CD4-positive, alpha-beta T cell treated with Interleukin-17A for 1 hour (primary cell): ENCODE data around the gene KCNF1.

ENCODE experiments used
- DNase-seq: peaks from one replicate; pipeline ENCODE4 v3.0.0-alpha.2; 2020

The KCNF1 gene, protein sequence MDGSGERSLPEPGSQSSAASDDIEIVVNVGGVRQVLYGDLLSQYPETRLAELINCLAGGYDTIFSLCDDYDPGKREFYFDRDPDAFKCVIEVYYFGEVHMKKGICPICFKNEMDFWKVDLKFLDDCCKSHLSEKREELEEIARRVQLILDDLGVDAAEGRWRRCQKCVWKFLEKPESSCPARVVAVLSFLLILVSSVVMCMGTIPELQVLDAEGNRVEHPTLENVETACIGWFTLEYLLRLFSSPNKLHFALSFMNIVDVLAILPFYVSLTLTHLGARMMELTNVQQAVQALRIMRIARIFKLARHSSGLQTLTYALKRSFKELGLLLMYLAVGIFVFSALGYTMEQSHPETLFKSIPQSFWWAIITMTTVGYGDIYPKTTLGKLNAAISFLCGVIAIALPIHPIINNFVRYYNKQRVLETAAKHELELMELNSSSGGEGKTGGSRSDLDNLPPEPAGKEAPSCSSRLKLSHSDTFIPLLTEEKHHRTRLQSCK

GRCh38 chr2:10911291-10912075 lies at the start of gene KCNF1:
TSS of gene KCNF1 (plus strand) at chr2:10911934. CDS start at chr2:10912427, 493 bp downstream.
- DNase-seq = no peak

DNA sequence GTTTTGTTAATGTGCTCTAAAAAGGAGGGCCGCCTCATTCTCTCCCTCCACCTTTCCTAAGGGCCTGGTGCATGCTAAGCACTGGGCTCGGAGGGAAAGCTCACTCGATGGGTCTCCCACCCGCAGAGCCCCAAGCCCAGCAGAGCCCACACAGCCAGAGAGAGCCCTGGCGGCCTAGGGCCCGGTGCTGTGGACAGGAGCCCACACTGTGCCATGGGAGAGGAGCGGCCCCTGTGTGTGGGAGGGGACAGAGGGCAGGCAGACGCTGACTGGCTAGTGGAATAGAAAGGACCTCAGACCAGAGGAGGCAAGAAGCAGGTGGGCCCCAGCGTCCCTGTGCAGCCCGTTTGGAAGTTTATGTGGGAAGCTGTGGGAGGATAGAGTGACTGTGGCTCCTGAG lies 49.4 kb upstream of the KCNF1 start:
- no peak for DNase-seq

DNA sequence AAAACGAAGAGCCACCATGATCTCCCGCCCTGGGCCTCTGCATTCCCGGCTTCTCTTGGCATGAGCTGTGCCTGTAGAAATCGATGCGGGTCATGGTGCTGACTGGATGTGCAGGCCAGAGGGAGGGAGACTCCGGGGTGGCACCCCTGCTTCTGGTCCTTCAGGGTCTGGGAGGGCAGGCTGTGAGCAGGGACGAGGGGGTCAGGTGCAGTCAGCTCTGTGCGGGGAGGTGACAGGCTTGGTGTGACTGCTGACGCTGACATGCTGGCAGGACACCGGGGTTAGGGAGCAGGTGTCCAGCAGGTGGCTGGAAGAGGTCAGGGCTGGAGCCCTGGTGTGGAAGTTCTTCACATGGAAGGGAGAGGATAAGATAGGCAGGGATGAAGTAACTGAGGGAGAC lies 48.7 kb upstream of the KCNF1 start:
- no peak for DNase-seq

DNA sequence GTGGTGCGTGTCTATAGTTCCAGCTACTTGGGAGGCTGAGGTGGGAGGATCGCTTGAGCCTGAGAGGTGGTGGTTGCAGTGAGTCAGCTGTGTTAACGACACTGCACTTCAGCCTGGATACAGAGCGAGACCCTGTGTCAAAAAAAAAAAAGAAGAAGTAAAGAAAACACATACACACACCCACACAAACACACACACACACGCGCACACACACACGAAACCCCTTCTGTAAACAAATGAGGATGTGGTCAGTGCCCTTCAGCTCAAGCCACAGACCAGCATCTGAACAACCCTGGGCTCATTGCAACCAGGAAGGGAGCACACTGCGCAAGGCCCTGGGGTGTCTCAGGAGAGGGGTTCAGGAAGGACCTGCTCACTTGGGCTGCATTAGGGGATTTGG lies 47.9 kb upstream of the KCNF1 start:
- DNase-seq = peak; percentile 25

DNA sequence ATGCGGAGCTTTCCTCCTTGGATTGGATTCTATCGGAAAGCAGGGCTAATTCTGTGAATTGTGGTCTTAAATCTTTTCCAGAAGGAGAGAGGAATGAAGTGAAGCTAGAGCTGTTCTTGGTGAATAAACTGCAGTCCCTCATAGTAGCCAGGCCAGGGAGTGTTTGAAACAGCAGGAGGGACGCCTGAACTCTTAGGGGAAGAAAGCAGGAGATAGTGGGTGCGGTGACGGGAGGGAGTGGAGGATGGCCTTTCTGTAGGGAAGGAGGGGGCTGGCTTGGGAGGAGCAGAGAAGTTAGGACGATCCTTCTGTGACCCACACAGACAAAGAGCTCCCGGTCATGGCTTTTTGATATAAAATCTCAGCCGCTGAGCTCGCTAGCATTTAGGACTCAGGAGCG lies 47.5 kb upstream of the KCNF1 start:
- DNase-seq = no peak

DNA sequence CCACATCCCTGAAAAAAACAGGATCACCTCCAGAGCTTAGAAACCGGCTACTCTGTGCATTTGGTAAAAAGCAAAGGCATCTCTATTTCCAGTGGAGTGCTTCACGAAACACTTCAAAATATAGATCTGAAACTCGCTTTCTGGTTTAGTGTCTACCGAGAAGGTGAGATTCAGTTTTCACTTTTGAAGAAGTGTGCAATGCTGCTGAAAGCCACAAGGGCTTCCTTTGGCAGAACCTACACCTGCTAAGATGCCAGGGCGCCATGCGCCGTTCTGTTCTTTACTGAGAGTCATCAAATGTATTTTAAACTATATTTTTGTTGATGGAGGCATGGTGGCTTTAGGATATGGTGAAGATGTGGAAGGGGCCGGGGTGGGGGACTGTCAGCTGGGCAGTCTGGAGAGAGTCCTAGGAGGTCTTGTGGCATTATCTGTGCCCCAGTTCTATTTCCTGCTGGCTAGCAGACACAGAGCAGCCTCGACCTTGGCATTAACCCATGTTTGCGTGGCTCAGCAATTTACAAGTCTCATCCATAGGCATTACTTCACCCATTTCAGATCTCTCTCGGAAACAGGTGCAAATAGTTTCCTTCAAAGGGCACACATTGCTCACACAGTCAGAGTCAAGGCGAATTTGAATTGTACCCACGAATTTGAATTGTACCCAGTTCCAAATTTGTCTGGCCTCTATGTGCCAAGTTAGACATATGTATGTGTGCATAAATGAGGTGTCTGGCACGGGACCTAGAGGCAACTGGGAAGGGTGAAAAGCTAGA lies 46.7 kb upstream of the KCNF1 start:
- DNase-seq = peak; percentile 21

DNA sequence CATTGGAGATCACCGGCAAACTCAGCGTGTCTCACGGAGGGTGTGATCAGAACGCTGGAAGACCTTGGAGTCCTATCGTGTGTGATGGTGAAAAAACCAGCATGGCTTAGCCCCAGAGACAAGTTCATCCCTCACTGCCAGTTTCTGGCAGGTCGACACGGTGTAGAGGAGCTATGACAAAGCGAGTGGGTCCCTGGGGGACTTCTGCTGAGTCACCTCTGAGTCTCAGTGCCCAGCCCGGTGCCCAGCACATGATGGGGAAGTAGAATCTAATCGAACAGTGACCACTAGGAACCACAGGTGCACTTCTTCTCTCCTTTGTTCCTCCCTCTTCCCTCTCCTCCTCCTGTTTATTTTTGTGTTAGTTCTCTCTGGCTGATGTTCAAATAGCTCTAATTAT lies 45.9 kb upstream of the KCNF1 start:
- DNase-seq = no peak

DNA sequence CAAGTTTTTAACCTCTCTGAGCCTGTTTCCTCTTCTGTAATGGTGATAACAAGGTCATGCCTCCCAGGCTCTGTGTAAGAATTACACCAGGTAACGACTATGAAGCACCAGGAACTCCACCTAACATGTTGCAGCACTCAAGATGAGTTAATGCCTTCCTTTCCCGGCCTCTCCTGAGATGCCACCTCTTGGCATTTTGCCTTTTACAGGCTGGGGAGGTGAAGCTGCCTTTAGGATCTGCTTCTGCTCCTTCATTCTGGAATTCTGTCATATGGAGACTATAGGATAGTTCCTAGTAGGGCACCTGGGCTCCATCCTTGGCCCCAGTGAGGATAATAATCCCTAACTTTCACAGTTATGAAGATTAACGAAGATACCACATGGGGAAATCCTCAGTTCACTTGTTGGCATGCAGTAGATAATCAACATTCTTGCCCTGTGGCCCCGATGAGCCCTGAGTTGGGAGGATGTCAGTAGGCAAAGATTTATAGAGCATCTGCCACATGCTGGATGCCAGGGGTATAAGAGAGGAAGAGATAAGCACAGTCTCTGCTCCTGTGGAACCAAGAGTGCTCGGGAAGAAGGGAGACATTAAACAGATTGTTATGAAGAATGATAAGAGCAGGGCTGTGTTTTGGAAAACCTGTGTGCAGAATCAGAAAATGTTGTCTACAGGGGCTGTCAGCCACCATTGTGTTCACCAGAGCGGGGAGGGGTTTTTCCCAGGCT lies 43.9 kb upstream of the KCNF1 start:
- DNase-seq = no peak

DNA sequence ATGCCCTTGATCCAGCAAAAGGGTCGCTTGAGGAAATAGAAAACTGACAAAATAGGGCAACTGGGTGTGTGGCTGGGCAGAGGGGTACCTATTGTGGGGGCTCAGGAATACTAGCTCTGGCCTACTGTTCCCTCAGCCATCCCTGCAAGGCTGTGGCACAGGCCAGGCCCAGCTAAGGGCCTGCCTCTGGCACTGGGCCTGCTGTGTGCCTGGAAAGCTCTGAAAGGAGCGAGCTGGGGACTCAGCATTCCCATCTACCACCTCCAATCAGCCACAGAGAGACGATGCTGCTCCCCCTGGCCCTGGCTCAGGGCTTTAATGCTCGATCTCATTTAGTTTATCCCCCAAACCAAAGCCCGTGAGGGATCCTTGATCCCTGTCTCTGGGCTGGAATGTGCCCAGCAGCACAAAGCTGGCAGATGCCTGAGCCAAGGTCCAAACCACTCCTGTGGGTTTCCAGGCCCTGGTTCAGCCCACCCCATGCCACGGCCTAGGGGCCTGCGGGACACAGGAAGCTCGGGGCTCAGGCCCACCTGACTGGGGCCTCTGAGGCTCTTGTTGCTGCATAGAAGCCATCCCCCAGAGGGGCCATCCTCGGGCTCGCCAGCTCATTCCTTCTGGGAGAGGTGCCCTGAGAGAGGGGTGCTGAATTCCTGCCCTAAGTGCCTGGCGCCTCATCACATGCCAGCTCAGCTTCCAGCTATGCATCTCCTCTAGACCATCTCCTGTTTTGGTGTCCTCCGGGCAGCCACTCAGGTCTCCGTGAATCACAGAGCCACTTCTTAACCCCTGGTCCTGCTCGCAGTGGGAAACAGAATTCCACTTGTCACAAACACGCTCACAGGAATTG lies 43.0 kb upstream of the KCNF1 start:
- no peak for DNase-seq

- DNase-seq = no peak
Observed at GRCh38 chr2:10871978-10872377, 39.8 kb upstream of the KCNF1 start.

GRCh38 chr2:10873171-10873570 lies 38.6 kb upstream of the KCNF1 start:
- DNase-seq = no peak

- no peak for DNase-seq
Observed at GRCh38 chr2:10873790-10874437, 37.8 kb upstream of the KCNF1 start.

- no peak for DNase-seq
Observed at GRCh38 chr2:10875126-10875525, 36.6 kb upstream of the KCNF1 start.

- no peak for DNase-seq
Observed at GRCh38 chr2:10876394-10876793, 35.3 kb upstream of the KCNF1 start.

GRCh38 chr2:10876963-10877362 lies 34.8 kb upstream of the KCNF1 start:
- no peak for DNase-seq

DNA sequence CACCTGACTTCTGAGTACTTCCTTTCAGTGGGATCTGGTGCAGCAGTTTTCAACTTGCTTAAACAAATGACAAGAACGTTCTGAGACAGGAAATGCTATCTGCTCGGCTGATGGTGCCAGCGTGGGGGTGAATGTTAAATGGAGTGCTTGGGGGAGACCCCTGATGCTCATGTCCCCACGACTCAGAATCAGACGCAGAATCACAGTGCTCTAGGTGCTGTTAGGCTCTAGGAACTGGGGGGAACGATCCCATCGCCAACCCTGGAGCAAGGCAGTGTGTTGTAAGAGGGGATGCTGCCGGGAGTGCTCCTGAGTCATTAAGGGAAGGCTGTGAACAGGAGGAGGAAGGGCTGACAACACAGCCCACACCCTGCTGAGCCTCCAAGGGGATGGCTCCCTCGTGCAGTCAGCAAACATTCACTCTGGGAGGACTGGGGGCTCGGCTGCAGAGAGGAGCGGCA lies 34.1 kb upstream of the KCNF1 start:
- DNase-seq = no peak

DNA sequence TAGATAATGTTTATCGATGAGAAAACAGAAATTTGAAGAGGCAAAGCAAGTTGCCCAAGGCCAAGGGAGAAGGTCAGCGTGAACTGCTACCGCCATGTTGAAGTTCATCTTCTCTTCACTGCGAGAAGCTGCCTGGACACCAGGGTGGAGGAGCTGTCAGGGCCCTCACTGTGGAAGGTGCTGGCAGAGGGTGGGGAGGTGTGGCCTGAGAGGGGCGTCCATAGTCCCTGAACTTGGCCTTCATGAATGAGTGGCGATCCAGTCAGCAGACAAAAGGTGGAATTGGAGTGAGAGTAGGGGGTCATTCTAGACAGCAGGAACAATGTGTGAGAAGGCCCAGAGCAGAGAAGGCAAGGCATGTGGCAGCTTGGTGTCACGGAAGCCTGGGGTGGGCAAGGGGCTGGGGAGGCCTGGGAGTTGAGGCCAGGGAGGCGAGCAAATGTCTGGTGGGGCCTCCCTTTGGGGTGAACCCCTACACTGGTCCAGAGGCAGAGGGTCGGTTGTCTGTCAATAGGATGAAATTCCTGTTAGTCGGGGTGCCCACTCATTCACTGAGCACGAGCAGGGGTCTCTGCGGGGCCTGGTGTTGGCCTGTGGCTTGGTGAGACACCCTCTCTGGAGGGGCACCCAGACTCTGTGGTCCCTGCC lies 33.3 kb upstream of the KCNF1 start:
- DNase-seq = no peak

- DNase-seq = no peak
Observed at GRCh38 chr2:10879159-10879558, 32.6 kb upstream of the KCNF1 start.

GRCh38 chr2:10879624-10880585 lies 31.8 kb upstream of the KCNF1 start:
- no peak for DNase-seq
